Vagina (tissue), 2 donors: ENCODE data around the gene TMEM179.

Experiments used
- CTCF ChIP-seq, 3 experiments: fragments of 450-650 bp in 2 of 3; fragments of 200-600 bp in 1 of 3; sonication (generic) in 1 of 3; IDR thresholded peaks; one replicate each; pipeline ENCODE4 v1.5.1; 2017 to 2019; ENCODE audit warnings: antibody characterized with exemption in 3 of 3, mild to moderate bottlenecking in 2 of 3, moderate library complexity in 2 of 3
- POLR2A ChIP-seq, 2 donors: fragments of 450-650 bp; IDR thresholded peaks; one replicate each; pipeline ENCODE4 v1.6.1; 2017; ENCODE audit warnings: antibody characterized with exemption in 2 of 2, mild to moderate bottlenecking in 2 of 2, moderate library complexity in 2 of 2
- POLR2AphosphoS5 ChIP-seq, 2 donors: sonication (generic); formaldehyde crosslinking; IDR thresholded peaks; one replicate each; pipeline ENCODE4 v1.9.0; 2017; ENCODE audit warnings: antibody characterized with exemption in 2 of 2, mild to moderate bottlenecking in 2 of 2, low read depth in 1 of 2; ENCODE audit not compliant: insufficient read depth in 1 of 2

- TF ChIP-seq CTCF (IDR thresholded peaks at IDR 0.05) (no peak), POLR2A (IDR thresholded peaks at IDR 0.05) (no peak), POLR2AphosphoS5 (IDR thresholded peaks at IDR 0.05; ENCODE audit: insufficient read depth in 1 of 2, low read depth in 1 of 2) (no peak)
These were observed 20.0 kb downstream of the TMEM179 start for GRCh38 chr14:104584557-104584956.
